ENCODE measurements around the gene PRKRIP1.
"Not testable (repeated sequence)": the region's sequence is repeated elsewhere in the genome, so short reads cannot be mapped to it uniquely, and the experiment has no call there.

The PRKRIP1 gene

GRCh38 chr7:102460467-102460866, 64.3 kb downstream of the PRKRIP1 start:
- DNase-seq: no peak

- DNase-seq: no peak
Measured at GRCh38 chr7:102463841-102464576, 67.8 kb downstream of the PRKRIP1 start.

GRCh38 chr7:102464577-102465280, 68.6 kb downstream of the PRKRIP1 start, which contains the start of the genes ALKBH4 and LRWD1:
ALKBH4 (minus strand) TSS chr7:102464863; CDS start chr7:102464836, 27 bp downstream.
LRWD1 (plus strand) TSS chr7:102464984; CDS start chr7:102465081, 97 bp downstream.
- peak; percentile 95 for DNase-seq

- no peak for DNase-seq
Measured at GRCh38 chr7:102466097-102466496, 69.9 kb downstream of the PRKRIP1 start.

GRCh38 chr7:102467581-102468477, 71.7 kb downstream of the PRKRIP1 start:
- no peak for DNase-seq

- DNase-seq: peak; percentile 8
Measured at GRCh38 chr7:102468478-102469350, 72.6 kb downstream of the PRKRIP1 start.

DNA sequence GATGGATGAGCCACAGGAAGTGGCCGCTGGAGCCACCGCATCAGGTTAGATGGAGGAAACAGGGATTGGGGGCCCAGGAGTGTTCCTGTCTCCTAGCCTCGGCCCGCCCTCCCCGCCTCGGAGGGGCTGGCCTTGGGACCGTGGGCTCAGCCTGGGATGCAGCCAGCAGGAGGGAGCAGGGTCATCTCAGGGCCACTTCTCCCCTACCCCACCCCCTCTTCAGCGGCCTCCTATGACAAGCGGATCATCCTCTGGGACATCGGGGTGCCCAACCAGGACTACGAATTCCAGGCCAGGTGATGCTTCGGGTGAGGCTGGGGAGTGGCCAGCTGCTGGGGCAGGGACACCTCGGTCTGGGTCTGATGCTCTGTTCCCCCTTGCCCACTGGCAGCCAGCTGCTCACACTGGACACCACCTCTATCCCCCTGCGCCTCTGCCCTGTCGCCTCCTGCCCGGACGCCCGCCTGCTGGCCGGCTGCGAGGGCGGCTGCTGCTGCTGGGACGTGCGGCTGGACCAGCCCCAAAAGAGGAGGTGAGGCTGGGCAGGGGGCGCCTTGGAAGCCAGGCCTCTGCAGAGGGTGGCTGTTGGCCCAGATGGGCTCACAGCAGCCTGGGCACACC, 73.3 kb downstream of the PRKRIP1 start:
- peak; percentile 6 for DNase-seq

GRCh38 chr7:102469972-102470825, 74.0 kb downstream of the PRKRIP1 start:
- peak; percentile 7 for DNase-seq

- DNase-seq: no peak
Measured at GRCh38 chr7:102471791-102472125, 75.6 kb downstream of the PRKRIP1 start.

DNA sequence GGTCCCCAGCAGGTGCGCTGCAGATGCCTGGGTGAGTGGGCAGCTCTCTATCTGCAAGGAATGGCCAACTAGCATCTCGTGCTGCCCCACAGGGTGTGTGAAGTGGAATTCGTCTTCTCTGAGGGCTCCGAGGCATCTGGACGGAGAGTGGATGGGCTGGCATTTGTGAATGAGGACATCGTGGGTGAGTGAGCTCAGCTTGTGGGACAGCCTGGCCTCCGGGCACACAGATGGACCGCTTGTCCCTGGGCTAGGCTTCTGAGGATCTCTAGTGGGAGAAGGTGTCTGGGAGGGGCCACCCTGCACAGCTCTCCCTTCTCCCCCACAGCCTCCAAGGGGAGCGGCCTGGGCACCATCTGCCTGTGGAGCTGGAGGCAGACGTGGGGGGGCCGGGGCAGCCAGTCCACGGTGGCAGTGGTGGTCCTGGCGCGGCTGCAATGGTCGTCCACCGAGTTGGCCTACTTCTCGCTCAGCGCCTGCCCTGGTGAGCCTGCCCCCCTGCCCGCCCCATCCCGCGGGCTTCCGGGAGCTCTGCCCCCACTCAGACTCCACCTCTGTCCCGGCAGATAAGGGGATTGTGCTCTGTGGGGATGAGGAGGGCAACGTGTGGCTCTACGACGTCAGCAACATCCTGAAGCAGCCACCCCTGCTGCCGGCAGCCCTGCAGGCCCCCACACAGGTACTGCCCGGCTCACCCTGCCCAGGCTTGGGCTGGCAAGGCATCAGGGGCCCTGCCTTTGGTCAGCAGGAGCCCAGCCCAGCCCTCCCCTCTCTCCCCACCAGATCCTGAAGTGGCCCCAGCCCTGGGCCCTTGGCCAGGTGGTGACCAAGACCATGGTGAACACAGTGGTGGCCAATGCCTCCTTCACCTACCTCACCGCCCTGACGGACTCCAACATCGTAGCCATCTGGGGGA, 76.2 kb downstream of the PRKRIP1 start:
- DNase-seq: peak; percentile 10

DNA sequence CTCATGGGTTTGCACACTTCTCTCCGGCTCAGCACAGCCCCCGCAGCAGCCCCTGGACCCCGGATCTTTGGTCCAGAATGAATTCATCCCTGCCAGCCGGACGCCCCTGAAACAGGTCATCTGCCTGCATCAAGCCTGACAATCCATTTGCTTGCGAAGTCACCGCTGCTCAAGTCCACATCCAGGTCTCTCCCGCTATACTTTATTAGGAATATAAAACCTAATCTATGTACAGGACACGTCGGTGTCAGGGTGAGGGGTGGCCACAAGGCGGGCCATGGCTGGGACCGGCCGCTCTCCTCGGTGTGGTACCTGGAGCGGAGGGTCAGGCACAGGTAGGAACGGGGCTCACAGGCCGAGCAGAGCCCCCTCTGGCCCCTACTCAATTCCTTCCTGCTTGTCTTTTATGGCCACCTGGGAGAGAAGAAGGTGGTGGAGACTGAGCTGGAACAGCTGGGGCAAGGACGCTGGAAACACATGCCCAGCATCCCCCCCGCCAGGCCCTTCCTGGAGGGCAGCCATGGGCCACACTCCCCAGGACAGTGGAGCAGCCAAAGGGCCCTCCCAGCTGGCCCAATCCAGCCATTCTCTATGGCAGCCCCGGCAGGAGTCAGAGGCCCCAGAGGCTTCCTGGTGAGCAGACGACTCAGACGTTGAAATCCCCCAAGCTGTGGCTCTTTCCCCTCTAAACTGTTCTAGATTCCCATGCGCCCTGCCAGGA, 77.3 kb downstream of the PRKRIP1 start:
- DNase-seq: peak; percentile 3

- DNase-seq: not testable (repeated sequence)
Measured at GRCh38 chr7:102474116-102474515, 78.0 kb downstream of the PRKRIP1 start.

DNA sequence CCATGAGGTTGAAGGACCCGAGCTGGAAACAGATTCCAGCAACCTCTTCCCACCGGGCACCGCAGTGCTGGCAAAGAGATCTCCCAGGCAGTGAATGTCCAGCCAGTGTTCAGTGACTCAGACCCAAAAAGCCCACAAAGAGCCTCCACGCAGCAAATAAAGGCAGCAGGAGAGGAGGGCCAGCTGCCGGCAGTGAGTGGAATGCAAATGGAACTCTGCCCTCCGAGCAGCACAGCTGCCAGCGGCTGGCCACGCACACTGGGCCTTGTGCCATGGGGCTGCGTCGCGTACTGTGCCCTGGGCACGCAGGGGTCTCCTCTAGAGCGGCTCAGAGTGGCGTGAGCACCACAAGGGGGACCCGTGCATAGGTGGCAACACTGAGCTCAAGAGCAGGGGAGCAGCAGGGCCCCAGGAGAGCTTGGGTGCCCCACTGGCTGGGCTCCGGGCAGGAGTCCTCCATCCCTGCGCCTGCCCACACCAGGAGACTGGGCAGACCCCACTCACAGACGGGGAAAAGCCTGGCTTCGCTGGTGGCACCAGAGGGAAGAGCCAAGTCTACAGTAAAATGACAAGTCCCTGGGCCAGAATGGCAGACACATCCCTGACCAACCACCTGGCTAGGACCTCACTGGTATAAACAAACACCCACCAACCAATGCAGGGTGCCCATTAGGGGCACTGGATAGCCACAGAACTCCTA, 78.7 kb downstream of the PRKRIP1 start:
- DNase-seq: not testable (repeated sequence)

All from activated naive CD4-positive, alpha-beta T cell treated with anti-CD3 and anti-CD28 coated beads, Interleukin-2, amount 50 U/mL, for 16 hours (primary cell).